GM10248 (cell line): ENCODE results near the gene PXDN.

ENCODE experiments used
- CTCF ChIA-PET: fragments of 300-600 bp; sonication (Branson Sonifier 250); formaldehyde crosslinking; extraction: SDS; loops from one replicate; lab custom pipeline; 2021; ENCODE audit warnings: antibody characterized with exemption; lab: Yijun Ruan, JAX
- POLR2A ChIA-PET: fragments of 350-650 bp; sonication (Branson Sonifier 250); formaldehyde crosslinking; extraction: SDS; loops from one replicate; lab custom pipeline; 2020; ENCODE audit warnings: antibody characterized with exemption; lab: Yijun Ruan, JAX
- DNase-seq: peaks from one replicate; pipeline ENCODE4 v3.0.0; 2012; ENCODE audit errors: extremely low spot score
- TF ChIP-seq, protein P1 (sequence below): IDR thresholded peaks from 2 replicates; pipeline ENCODE4 v1.5.1; 2012; ENCODE audit warnings: mild to moderate bottlenecking, low read depth; ENCODE audit errors: extremely low read depth, missing control alignments, control extremely low read depth

The PXDN gene

DNA sequence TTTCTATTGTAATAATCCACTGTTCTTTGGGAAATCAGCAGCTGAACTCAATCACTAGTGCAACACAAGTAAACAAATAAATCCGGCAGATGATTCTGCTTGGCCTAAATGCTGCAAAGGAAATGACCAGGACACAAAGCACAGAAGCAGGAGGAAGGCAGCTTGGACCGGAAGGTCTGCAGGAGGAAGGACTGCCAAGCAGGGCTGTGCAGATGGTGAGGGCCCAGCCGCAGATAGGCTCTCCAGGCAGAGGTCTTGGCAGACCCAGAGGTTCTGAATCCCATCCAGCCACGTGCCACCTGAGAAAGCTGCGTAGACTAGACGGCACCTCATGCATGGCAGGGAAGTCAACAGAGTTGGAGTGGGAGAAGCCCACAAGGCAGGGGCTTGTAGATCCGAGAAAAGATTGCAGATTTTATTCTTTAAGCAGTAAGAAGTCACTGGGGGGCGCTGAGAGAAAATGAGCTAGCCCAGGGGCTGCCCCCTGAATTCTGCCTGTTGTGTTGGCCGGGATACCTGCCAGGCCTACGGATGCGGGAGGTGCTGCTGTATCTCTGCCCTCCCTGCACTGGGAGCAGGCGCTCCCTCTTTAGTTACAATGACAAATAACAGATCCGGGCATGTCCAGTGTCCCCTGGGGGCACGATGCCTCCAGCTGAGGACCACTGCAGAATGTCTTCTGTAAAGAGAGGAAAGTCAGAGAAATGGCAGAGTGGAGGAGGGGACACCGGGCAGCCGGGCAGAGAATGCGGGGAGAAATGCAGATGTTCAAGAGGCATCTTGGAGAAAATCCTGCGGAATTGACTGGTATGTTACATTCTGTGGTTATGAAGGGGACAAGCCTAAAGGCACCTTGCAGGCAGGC lies 153.5 kb downstream of the PXDN start:
- TF ChIP-seq, protein P1, sequence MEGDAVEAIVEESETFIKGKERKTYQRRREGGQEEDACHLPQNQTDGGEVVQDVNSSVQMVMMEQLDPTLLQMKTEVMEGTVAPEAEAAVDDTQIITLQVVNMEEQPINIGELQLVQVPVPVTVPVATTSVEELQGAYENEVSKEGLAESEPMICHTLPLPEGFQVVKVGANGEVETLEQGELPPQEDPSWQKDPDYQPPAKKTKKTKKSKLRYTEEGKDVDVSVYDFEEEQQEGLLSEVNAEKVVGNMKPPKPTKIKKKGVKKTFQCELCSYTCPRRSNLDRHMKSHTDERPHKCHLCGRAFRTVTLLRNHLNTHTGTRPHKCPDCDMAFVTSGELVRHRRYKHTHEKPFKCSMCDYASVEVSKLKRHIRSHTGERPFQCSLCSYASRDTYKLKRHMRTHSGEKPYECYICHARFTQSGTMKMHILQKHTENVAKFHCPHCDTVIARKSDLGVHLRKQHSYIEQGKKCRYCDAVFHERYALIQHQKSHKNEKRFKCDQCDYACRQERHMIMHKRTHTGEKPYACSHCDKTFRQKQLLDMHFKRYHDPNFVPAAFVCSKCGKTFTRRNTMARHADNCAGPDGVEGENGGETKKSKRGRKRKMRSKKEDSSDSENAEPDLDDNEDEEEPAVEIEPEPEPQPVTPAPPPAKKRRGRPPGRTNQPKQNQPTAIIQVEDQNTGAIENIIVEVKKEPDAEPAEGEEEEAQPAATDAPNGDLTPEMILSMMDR, result no peak
- CTCF ChIA-PET, result no interaction called here
- DNase-seq, result no peak
- POLR2A ChIA-PET, result no interaction called here

DNA sequence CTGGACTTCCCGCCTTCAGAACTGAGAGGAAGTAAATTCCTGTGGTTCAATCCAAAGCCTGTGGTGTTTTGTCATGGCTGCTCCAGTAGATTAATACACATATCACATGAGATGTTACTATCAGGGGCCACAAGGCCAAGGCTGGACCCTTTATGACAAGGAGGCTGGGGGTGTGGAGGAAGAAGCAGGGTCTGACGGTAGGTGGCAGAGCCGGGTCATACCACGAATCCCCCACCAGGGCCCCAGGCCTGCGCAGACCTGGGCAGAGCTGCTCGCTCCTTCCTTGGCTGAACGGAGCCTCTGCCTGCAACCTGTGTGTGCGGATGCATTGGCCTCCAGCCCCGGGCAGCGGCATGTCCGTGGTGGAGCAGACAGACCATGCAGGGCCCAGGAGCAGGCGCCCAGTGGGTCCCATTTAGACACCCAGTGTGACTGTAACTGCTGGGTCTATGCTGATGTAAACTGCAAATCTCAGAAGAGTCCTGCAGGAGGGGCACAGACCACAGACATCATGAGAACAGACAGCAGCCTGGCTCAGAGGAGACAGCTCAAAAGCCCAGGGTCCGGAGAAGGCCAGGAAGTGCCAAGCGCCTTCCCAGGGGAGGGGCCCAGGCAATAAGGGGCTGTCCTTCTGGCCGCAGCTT lies 155.2 kb downstream of the PXDN start:
- TF ChIP-seq, protein P1, result no peak
- ChIA-PET POLR2A (no interaction called here), CTCF (no interaction called here)
- DNase-seq, result no peak

DNA sequence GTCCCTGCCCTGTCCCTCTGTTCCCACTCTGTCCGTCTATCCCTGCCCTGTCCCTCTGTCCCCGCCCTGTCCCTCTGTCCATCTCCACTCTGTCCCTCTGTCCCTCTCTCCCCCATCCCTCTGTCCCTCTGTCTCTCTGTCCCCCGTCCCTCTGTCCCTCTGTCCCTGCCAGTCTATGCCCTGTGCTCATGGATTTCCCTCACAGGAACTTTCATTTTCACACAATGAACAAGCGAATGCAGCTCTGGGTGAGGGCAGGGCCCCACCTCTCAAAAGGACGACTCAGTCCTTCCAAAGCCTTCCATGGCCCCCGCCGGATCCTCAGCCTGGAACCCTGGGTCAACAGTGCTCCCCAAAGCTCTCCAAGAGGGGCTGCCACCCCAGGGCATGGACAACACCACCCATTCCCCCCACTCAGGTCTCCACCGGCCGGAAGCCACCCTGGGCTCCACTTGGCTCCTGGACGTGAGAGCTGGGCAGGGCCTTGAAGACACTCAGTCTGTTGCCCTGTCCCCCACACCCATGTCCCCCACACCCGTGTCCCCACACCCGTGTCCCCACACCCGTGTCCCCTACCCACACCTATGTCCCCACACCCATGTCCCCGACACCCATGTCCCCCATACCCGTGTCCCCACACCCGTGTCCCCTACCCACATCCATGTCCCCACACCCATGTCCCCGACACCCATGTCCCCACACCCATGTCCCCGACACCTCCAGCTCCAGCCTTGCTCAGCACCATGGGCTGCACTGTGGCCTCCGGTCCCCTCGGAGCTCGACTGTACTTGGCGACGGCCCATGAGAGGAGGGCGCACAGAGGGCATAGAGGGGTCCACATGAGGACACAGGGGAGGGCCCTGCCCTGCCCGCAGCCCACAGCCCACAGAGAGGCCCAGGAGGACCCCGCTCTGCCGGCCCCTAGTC lies 156.0 kb downstream of the PXDN start:
- DNase-seq, result no peak
- POLR2A ChIA-PET, result no interaction called here
- TF ChIP-seq, protein P1, result no peak
- CTCF ChIA-PET, result no interaction called here

DNA sequence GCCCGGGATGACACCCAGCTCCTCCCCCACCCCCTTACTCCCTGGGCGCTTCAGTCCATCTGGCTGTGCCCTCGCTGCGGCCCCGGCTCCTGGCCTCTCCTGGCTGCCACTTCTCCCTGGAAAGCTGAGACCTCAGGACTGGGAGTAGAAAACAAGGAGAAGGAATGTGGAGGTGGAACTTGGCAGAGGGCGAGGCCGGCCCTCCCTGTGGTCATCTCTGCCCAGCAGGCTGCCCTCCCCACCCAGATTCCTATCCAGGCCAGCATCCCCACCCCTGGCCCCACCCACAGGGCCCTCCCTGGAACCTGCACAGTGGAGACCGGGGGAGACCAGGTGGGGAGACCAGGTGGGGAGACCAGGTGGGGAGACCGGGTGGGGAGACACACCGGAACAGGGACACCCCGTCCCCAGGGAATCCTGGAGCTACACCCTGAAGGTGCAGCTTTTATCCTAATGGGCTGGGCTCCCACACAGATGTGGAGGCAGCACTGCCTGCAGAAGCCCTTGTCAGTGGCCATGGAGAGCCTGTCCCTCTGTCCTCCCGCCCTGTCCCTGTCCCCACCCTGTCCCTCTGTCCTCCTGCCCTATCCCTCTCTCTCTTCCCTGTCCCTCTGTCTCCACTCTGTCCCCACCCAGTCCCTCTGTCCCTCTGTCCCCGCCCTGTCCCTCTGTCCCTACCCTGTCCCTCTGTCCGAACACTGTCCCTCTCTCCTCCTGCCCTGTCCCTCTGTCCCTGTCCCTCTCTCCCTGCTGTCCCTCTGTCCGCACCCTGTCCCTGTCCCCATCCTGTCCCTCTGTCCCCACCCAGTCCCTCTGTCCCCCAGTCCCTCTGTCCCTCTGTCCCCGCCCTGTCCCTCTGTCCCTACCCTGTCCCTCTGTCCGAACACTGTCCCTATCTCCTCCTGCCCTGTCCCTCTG lies 157.1 kb downstream of the PXDN start:
- no peak for DNase-seq
- POLR2A ChIA-PET, result no interaction called here

DNA sequence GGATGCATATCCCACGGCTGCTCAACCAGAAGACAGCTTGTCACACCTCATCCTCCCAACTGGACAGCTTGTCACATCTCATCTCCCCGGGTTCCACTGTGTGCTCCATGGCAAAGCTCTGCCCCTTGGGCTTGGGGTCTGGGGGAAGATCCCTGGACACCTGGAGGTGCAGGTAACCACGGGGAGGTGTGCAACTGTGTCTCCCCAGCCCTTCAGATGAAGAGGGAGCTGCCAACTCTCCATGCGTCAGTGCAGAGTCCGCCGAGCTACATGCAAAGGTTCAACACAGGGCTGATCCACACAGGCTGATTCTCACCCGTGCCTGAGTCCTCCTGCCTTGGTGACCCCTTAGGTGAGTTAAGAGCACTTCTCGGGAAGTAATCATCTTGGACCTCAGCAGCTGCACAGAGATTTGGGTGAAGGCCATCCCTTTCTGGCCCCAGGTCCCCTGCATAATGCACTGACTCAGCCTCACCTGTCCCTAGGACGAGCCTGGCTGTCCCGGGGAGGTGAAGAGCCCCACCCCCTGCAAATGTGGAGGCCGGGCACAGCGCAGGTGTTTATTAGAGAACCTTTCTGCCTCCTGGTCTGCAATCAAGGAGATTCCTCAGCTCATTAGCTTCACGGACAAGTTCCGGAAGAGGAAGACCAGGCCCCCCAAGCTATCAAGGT lies 157.9 kb downstream of the PXDN start:
- TF ChIP-seq, protein P1, result no peak
- ChIA-PET CTCF (interaction anchor here (1.3 kb wide), 1 partner anchor 36 kb away, joined by 9 read pairs; no protein-coding TSS in a partner anchor), POLR2A (no interaction called here)
- DNase-seq, result no peak

More for the DNA sequence above, 157.1 kb downstream of the PXDN start:
- CTCF ChIA-PET, result interaction anchor here (1.3 kb wide), 1 partner anchor 37 kb away, joined by 9 read pairs; no protein-coding TSS in a partner anchor
- TF ChIP-seq, protein P1, result no peak
